Activated T-helper 2 cell treated with anti-CD3 and anti-CD28 coated beads, Interferon-gamma antibody, Interleukin-2, Interleukin-4, amounts not matched to agents 10 μg/mL and 5 μg/mL and 100 μg/mL, durations not matched to agents 14 hours and 24 hours and 36 hours (primary cell): ENCODE measurements around the gene FXYD1. TPM values are rescaled to one million over a fixed set of nuclear protein-coding genes. Genes with fewer than 3 reads are reported as not detected.
A peak's percentile ranks its signal among the peaks of the same experiment; 100 is the strongest.

Experiments
- DNase-seq: peaks from one replicate; pipeline ENCODE4 v3.0.0; 2021; ENCODE audit warnings: low spot score
- H3K27ac Mint-ChIP-seq: one replicate; pipeline ENCODE4 v1.8.0; 2021; ENCODE audit warnings: mixed read lengths
- H3K27me3 Mint-ChIP-seq: one replicate; pipeline ENCODE4 v1.8.0; 2021; ENCODE audit warnings: low read depth, mixed read lengths
- H3K36me3 Mint-ChIP-seq: one replicate; pipeline ENCODE4 v1.8.0; 2021; ENCODE audit warnings: low read depth, mixed read lengths
- H3K4me1 Mint-ChIP-seq: one replicate; pipeline ENCODE4 v1.8.0; 2021; ENCODE audit warnings: low read depth, mixed read lengths
- H3K4me3 Mint-ChIP-seq: one replicate; pipeline ENCODE4 v1.8.0; 2021; ENCODE audit warnings: low read depth, mild to moderate bottlenecking, moderate library complexity, mixed read lengths
- H3K9me3 Mint-ChIP-seq: one replicate; pipeline ENCODE4 v1.8.0; 2021; ENCODE audit warnings: mixed read lengths
- intact Hi-C: fragments of 100-400 bp; cut with micrococcal nuclease; formaldehyde crosslinking; loops from one replicate; pipeline ENCODE4 v1.15.1; 2023
- total RNA-seq: library from RNA; stranded (reverse); gene quantifications from 2 replicates; pipeline ENCODE4 v1.2.3, GENCODE V29; 2022

FXYD1 gene
- total RNA-seq, 1 donor from 2014 or later, result 0.71 TPM

DNA sequence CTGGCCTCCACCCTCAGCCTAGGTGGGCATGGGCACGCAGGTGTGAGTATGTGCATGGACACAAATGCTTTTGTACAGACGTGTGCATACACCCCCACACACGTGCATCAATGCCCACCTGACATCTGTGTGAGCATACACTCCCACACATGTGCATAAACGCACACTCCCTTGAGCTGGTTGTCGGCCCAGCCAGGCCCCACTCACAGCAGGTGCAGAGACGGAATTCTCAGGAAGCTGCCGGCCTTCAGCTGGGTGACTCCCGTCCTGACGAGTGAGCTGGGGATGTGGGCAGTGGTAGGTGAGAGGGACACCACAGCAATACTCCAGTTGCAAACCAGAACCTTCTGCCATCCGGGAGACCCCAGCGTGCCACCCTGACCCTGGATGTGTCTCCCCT is 4.8 kb upstream of the FXYD1 start:
- no peak for DNase-seq
- H3K9me3 Mint-ChIP-seq, result no peaks in the 10 kb centered on the region
- H3K27ac Mint-ChIP-seq, result no peak overlapping the region
- no peaks in the 10 kb centered on the region for H3K36me3 Mint-ChIP-seq
- peaks cover 6% of the 10 kb centered on the region for H3K27me3 Mint-ChIP-seq
- H3K4me3 Mint-ChIP-seq, result no peak overlapping the region
- intact Hi-C loops, result no loop called here
- H3K4me1 Mint-ChIP-seq, result peaks cover 2% of the 10 kb centered on the region

DNA sequence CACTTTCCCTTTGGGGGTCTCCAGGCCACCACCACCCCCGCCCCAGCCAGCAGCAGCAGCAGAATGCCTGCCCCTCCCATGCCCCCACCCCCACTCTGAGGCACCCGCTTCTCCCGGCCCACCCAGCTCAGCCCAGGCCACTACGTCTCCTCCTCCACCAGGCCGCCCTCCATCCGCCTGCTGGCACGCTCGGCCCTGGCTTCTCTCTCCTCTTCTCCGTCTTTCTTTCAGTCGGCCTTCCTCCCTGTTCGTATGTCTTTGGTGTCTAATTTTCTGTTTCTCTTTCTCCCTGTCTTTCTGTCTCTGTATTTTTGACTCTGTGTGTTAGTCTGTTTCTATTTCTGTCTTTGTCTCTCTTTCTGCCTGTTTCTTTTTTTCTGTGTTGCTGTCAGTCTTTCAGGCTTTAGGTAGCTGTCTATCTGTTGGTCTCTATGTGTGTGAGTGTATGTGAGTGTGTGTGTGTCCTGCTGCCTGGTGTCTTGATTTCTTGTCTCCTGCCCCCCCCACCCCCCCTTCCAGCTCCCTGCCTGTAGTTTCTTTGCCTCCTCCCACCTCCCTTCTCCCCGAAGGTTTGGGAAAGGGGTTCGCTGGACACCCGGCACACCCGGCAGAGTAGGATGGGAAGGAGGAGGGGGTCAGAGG is 3.9 kb upstream of the FXYD1 start, which contains the start of gene LGI4:
Gene LGI4, minus strand, starts transcription at position 459 of the 642 bp plus-strand sequence. Its CDS starts 379 bp downstream, at position 80.
- no peaks in the 10 kb centered on the region for H3K36me3 Mint-ChIP-seq
- peaks cover 2% of the 10 kb centered on the region for H3K4me1 Mint-ChIP-seq
- intact Hi-C loops, result loop anchor here (1.0 to 5.0 kb wide), 2 partner anchors 20 to 67 kb away; no protein-coding TSS in a partner anchor
- no peak for DNase-seq
- H3K4me3 Mint-ChIP-seq, result no peak within 1 kb of the TSS
- peaks cover 7% of the 10 kb centered on the region for H3K27me3 Mint-ChIP-seq
- no peaks in the 10 kb centered on the region for H3K9me3 Mint-ChIP-seq
- no peak within 1 kb of the TSS for H3K27ac Mint-ChIP-seq

DNA sequence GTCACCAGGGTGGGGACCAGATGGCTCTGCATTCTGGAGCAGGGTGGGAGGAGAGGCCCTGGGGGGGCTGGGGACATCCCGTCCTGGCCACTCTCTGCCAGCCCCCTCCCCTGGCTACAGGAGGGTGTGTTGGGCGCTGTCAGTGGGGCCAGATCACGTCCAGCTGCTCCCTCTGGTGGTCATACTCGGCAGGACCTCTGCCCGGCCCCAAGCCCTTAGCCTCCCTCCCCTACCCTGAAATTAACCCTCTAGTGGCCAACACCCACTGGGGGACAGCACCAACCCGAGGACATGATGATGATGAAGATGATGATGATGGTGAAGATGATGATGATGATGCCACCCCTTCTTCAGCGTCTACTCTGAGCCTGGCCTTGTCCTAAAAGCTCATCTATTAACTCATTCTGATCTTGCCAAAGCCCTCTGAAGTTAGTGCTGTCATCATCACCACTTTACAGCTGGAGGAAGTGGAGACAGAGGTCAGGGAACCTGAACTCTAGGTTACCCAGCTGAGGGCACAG is 3.2 kb upstream of the FXYD1 start:
- Mint-ChIP-seq H3K27me3 (peaks cover 7% of the 10 kb centered on the region), H3K36me3 (no peaks in the 10 kb centered on the region), H3K4me1 (peaks cover 2% of the 10 kb centered on the region), H3K4me3 (no peak overlapping the region), H3K27ac (no peak overlapping the region), H3K9me3 (no peaks in the 10 kb centered on the region)
- intact Hi-C loops, result loop anchor here (1.0 to 5.0 kb wide), 2 partner anchors 21 to 68 kb away; no protein-coding TSS in a partner anchor
- peak; percentile 64 for DNase-seq

DNA sequence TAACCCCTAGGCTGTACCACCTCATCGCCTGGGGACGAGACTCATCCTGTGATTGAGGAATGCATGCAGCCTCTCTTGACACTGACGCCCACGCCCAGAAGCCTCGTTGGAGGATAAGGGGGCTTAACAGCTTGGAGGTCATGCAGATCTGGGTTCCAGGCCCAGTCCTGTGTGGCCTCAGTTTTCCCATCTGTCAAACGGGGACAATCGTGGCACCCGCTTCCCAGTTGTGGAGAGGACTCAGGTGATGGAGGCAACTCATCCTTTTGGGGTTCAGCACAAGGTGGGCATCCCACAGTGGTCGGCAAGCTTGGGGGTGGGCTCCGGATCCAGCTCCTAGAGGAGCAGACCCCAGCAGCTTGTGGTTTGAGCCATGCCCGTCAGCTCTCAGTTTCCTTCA is 2.4 kb upstream of the FXYD1 start:
- Mint-ChIP-seq H3K27ac (no peak overlapping the region), H3K4me1 (peaks cover 7% of the 10 kb centered on the region), H3K27me3 (peaks cover 10% of the 10 kb centered on the region), H3K4me3 (no peak overlapping the region), H3K36me3 (no peaks in the 10 kb centered on the region), H3K9me3 (no peaks in the 10 kb centered on the region)
- intact Hi-C loops, result loop anchor here (5.0 kb wide), 1 partner anchor 69 kb away; no protein-coding TSS in a partner anchor
- DNase-seq, result no peak

DNA sequence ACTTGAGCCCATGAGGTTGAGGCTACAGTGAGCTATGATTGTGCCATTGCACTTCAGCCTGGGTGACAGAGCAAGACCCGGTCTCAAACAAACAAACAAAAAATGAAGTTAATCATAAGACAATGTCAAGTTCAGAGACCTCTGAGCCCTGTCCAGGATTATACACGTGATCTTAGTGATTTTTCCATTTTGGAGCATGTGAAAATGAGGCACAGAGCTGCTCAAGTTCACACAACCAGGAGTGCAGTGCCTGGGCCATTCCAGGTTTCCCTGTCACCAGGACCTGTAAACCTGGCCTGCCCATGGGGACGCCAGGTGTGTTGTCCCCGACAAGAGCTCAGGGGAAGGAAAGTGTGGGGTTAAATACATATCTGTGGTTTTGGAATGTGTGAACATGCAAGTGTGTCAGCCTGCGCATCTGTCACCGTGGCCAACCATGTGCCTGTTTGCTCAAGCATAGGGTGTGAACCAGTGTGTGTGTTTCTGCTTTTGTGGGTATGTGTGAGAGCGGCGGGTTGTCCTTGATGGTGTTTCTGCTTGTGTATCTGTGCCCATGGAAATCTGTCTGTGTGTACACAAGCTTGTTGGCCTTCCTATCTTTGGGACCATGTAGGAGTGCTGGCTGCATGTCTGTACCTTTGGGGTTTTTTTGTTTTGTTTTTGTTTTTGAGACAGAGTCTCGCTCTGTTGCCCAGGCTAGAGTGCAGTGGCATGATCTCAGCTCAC is 1.5 kb upstream of the FXYD1 start:
- DNase-seq, result no peak
- H3K27me3 Mint-ChIP-seq, result peaks cover 17% of the 10 kb centered on the region
- H3K36me3 Mint-ChIP-seq, result no peaks in the 10 kb centered on the region
- no peak overlapping the region for H3K4me3 Mint-ChIP-seq
- intact Hi-C loops, result loop anchor here (5.0 kb wide), 1 partner anchor 70 kb away; no protein-coding TSS in a partner anchor
- no peaks in the 10 kb centered on the region for H3K9me3 Mint-ChIP-seq
- peaks cover 15% of the 10 kb centered on the region for H3K4me1 Mint-ChIP-seq
- no peak overlapping the region for H3K27ac Mint-ChIP-seq

DNA sequence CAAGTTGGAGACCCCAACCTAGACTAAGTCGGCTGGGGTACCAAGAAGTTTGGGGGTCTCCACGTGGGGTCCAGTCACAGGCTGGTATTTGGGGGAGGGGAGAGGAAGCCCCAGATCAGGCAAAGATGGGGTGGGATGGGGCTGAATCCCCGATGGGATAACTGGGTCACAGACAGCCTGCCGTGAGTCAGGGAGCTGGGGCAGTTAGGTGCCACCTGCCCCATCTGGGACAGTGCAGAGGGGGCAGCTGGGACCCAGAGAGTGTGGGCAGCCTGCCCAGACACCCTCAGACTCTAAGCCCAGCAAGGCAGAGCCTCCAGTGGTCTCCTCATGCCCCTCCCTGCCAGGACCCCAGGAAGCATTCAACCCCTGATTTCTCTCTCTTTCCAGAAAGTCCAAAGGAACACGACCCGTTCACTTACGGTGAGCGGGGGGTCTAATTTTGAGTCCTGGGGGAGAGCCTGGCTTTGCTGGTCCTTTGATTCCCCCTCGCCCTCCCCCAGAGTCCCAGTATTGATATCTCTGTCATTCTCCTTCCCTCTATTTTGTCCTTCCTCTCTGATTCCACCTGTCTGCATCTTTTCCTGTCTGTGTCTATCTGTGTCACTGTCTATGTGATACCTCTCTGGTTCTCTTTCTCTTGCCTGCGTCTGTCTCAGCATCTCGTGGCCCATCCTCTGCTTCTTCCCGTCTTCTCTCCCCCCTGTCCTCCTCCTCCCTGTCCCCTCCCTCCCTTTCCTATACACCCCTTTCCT is 1.8 kb downstream of the FXYD1 start:
- Mint-ChIP-seq H3K27me3 (peaks cover 29% of the 10 kb centered on the region), H3K4me3 (no peak overlapping the region), H3K36me3 (no peaks in the 10 kb centered on the region), H3K9me3 (no peaks in the 10 kb centered on the region), H3K4me1 (peaks cover 22% of the 10 kb centered on the region), H3K27ac (no peak overlapping the region)
- DNase-seq, result no peak
- intact Hi-C loops, result loop anchor here (5.0 kb wide), 1 partner anchor 127 kb away; the partner anchor contains the start of gene USF2

DNA sequence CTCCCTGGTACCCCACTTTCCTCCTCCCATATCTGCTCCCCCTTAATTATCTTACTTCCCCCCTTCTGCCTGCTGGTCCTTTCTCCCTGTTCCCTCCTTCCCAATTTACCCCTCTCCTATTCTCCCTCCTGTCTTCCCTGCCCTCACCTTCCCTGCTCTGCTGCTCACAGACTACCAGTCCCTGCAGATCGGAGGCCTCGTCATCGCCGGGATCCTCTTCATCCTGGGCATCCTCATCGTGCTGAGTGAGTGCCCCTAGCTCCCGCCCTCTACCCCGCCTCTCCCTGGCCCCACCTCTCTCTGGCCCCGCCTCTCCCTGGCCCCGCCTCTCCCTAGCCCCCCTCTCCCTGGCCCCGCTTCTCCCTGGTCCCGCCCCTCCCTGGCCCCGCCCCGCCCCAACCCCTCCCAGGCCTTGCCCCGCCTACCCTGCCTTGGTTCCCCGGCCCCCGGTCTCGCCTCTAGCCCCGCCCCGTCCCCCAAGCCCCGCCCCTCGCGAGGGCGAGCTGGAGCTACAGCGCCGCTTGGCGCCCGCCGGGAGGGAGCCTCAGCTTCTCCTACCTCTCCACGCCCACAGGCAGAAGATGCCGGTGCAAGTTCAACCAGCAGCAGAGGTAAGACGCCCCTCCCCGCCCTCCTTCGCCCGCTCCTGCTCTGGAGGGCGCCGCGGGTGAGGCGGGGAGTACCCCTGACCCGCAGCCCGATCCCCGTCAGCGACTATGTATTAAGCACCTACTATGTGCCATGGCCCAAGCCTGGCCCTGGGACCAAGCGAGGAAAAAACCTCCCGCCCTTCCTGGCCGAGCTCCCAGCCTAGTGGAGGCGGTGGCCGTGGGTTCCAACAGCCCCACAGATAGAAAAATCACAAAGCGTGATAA is 2.6 kb downstream of the FXYD1 start:
- intact Hi-C loops, result loop anchor here (1.0 to 5.0 kb wide), 2 partner anchors 17 to 126 kb away; partner anchors contain the start of gene USF2
- peak overlapping the region; percentile 59 for H3K27ac Mint-ChIP-seq
- DNase-seq, result peak; percentile 88
- peaks cover 21% of the 10 kb centered on the region for H3K4me1 Mint-ChIP-seq
- no peaks in the 10 kb centered on the region for H3K36me3 Mint-ChIP-seq
- H3K27me3 Mint-ChIP-seq, result peaks cover 29% of the 10 kb centered on the region
- no peaks in the 10 kb centered on the region for H3K9me3 Mint-ChIP-seq
- H3K4me3 Mint-ChIP-seq, result peak overlapping the region; percentile 74

DNA sequence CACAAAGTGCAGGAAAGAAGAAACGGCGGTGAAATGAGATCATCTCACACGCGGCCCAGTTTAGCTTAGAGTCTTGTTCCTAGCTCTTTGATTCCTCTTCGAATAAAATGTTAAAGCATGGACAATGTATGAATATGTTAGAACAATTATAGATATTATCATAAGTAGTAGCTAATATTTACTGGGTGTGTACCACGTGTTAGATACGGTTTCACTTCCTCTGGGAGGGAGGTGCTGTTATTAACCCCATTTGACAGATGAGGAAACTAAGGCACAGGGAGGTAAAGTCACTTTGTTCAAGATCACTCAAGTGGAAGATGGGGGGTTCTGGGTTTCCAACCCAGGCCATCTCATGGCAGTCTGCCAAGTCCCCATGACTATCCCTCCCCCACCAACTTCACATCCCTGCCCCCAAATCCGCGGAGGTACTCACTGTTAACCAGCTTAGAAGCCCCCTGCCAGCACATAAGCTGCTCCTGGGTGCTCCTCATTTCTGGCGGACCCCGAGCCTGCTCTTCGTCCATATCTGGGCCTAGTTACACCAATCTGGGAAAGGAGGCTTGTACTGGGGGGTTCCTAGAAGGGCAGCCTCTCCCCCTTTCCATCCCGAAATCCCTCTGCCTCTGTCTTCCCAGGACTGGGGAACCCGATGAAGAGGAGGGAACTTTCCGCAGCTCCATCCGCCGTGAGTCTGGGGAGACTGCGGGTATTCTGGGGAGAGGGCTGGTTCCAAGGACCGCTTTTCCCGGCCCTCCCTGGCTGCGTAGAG is 3.4 kb downstream of the FXYD1 start:
- Mint-ChIP-seq H3K27me3 (peaks cover 30% of the 10 kb centered on the region), H3K4me3 (peak overlapping the region; percentile 74), H3K4me1 (peaks cover 21% of the 10 kb centered on the region), H3K27ac (peak overlapping the region; percentile 59), H3K9me3 (no peaks in the 10 kb centered on the region), H3K36me3 (no peaks in the 10 kb centered on the region)
- intact Hi-C loops, result loop anchor here (1.0 to 5.0 kb wide), 2 partner anchors 18 to 125 kb away; partner anchors contain the start of gene USF2
- no peak for DNase-seq

DNA sequence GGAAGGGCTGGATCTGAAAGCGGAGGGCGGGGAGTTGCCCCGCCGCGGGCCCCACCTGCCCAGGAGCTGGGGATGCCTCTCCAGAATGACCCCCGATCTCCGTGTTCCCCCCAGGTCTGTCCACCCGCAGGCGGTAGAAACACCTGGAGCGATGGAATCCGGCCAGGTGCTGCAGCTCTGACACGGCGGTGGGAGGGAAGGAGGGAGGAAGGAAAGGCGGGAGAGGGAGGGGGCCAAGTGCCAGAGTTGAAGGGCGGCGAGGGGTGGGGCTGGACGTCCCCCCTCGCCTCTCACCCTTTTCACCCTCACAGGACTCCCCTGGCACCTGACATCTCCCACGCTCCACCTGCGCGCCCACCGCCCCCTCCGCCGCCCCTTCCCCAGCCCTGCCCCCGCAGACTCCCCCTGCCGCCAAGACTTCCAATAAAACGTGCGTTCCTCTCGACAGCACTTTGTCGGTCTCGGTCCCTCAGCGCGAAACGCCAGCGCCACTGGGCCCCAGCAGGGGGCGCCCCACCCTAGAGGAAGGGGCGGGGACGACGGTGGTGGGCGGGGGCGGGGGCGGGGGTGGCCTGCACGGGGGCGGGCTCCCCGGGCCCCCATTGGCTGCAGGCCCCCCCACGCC is 4.1 kb downstream of the FXYD1 start:
- Mint-ChIP-seq H3K9me3 (no peaks in the 10 kb centered on the region), H3K27ac (no peak overlapping the region), H3K27me3 (peaks cover 26% of the 10 kb centered on the region), H3K4me1 (peaks cover 21% of the 10 kb centered on the region), H3K4me3 (no peak overlapping the region), H3K36me3 (no peaks in the 10 kb centered on the region)
- DNase-seq, result peak; percentile 56
- intact Hi-C loops, result loop anchor here (5.0 kb wide), 1 partner anchor 125 kb away; the partner anchor contains the start of gene USF2

DNA sequence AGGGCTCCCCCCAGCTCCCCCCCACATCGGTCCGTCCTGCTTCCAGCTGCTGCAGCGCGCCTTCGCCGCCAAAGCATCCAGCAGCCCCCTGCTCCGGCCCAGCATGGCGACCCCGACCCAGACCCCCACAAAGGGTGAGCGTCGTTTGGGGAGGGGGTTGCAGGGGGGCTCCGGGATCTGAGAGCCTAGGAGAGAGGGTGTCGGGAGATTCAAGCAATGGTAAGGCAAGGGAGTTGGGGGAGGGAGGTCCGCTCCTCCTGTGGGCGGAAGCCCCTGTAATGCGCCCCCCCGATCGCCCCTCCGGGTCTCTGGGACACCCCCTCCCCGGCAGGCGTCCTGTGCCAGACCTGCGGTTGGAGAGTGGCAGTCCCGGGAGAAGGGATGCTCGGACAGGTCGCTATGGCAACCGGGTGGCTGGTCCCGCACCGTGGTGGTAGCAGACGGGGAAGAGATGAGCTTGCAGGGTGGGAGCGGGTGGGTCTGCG is 4.6 kb downstream of the FXYD1 start, which contains the start of gene FXYD7:
Gene FXYD7, plus strand, starts transcription at position 25 of the 485 bp plus-strand sequence. Its CDS starts 79 bp downstream, at position 104.
- Mint-ChIP-seq H3K36me3 (no peaks in the 10 kb centered on the region), H3K4me3 (no peak within 1 kb of the TSS), H3K4me1 (peaks cover 21% of the 10 kb centered on the region), H3K27me3 (peaks cover 26% of the 10 kb centered on the region), H3K9me3 (no peaks in the 10 kb centered on the region), H3K27ac (no peak within 1 kb of the TSS)
- intact Hi-C loops, result loop anchor here (5.0 kb wide), 1 partner anchor 124 kb away; the partner anchor contains the start of gene USF2
- DNase-seq, result no peak
